EL (cell line): Measurements from ENCODE around the gene MAPK4.
A peak's percentile ranks its signal among the peaks of the same experiment; 100 is the strongest.
"Not testable (repeated sequence)": the region's sequence is repeated elsewhere in the genome, so short reads cannot be mapped to it uniquely, and the experiment has no call there.

Experiments used
- DNase-seq: peaks from one replicate; pipeline ENCODE4 v3.0.0-alpha.2; 2016

Gene MAPK4

GRCh38 chr18:50578030-50578429 is 18.1 kb downstream of the MAPK4 start:
- no peak for DNase-seq

DNA sequence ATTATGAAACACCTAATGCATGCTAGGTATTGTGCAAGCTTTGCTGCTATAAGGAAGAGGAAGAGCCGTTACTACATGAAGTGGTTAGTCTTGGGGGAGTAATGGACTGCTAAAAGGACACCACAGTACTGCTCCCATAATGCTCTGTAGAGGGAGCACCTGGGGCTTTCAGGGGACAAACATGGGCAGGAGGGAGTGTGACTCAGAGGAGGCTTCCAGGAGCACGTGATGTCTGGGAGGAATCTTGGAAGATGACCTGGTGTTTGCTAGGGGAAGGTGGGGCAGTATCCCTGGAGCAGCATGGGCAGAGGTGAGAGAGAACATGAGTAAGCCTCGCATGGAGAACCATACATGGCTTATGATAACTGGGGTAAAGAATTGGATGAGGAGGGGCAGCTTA is 18.8 kb downstream of the MAPK4 start:
- no peak for DNase-seq

- DNase-seq, result no peak
These were observed 19.3 kb downstream of the MAPK4 start for GRCh38 chr18:50579061-50579774.

DNA sequence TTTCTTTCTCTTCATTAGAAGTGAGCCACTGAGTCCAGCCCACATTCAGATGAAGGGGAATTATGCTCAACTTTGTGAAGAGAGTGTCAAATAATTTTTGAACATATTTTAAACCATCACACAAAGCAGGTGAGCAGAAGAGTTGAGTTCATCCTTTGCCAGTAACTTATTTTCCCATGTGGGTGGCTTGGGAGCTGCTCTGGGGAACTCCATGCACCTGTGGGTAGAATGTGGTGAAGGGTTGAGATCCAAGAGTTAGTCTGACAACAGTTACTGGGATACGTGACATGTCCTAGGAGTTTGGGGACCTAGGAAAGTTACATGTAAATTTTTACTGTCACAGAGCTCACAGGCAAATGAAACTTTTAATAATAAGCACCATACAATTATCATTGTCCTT is 21.6 kb downstream of the MAPK4 start:
- DNase-seq, result no peak

GRCh38 chr18:50582500-50582899 is 22.6 kb downstream of the MAPK4 start:
- no peak for DNase-seq

GRCh38 chr18:50586710-50587109 is 26.8 kb downstream of the MAPK4 start:
- no peak for DNase-seq

DNA sequence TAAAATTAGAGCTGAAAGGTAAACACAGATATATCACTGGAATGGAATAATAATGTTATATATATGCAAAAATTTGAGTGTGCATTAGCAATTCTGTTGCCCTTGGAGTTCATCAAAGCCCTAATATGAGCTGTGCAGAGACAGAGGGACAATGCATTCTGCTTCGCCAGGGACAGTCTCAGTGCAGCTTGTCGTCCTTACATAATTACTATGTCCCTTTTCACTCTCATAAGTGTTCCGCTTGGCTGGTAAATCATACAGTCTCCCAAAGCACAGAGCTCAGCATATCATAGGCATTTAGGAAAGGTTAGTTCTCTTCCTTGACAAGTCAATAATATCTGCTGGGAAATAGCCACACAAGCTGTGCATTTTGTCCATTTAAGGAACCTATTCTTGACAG is 30.7 kb downstream of the MAPK4 start:
- no peak for DNase-seq

GRCh38 chr18:50594012-50594411 is 34.1 kb downstream of the MAPK4 start:
- no peak for DNase-seq

DNA sequence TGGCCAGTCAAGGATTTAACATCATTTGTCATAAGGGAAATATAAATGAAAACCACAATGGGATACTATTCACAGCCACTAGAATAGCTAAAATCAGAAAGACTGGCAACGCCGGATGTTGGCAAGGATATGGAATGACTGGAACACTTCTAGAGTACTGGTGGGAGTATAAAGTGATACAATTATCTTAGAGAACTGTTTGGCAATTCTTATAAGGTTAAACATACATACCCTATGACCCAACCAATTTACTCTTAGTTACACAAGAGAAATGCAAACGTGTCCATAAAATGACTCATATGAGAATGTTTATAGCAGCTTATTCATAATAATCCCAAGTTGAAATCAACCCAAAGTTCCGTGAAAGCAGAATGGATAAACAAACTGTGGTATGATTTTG is 35.1 kb downstream of the MAPK4 start:
- DNase-seq, result no peak

DNA sequence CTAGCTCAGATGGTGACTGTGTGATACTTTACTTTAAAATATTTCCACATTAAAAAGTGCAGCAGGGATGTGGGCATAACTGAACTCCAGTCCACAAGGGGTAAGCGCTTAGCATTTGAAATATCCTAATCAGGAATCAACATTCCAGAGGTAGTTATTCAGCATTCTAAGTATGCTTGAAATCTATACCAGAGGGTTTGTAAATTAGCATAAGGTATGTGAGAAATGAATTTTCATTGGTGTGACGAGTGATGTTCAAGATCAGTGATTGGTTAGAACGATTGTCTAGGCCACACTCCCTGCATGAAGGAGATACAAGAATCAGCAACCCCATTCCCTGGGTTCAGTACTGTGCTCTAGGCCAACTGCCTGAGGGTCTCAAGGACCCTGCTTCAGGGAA is 42.6 kb downstream of the MAPK4 start:
- DNase-seq, result peak; percentile 22

GRCh38 chr18:50606609-50607008 is 46.7 kb downstream of the MAPK4 start:
- no peak for DNase-seq

DNA sequence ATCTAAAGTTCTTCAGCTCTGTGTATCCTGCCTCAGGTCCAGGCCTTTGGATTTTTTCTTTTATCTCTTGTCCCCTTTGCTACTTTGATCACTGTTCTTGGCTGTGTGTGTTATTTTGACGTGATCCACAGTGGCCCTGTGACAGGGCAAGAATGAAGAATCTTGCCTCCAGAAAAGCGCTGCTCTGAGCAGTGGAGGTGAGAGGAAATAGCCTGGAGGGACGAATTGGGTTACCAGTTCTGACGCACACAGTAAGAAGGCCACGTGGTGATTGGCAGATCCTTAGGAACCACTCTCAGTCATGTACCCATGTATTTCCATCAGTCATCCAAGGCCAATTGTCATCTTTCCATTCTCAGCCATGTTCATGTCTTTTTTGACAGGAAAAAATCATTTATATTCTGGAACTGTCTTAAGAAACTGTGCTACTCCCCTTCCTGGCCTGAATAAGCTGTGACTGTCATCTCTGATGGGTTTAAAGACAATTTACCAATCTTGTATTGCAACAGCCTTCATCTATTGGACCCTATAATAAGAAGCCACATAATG is 47.6 kb downstream of the MAPK4 start:
- no peak for DNase-seq

- DNase-seq, result not testable (repeated sequence)
These were observed 49.3 kb downstream of the MAPK4 start for GRCh38 chr18:50609171-50609570.

- no peak for DNase-seq
These were observed 50.5 kb downstream of the MAPK4 start for GRCh38 chr18:50610349-50610748.

GRCh38 chr18:50611529-50611941 is 51.6 kb downstream of the MAPK4 start:
- no peak for DNase-seq

DNA sequence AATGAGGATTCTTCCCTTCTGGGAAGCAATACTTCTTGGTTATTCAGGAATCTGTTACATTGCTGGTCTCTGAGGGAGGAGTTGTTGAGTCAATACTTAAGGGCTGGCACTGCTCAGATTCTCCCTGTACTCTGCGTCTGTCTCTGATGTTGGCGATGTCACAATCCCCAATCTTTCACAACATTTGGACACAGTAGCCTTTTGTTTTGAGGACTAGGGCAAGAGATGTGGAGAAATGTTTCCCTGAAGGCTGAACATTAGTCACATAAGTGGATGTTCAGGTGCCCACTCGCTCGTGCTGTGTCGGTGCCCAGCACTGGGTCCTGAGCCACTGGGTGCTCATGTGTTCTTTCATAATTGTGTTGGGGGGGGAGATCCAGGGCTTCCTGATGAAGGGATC is 55.0 kb downstream of the MAPK4 start:
- DNase-seq, result no peak

- DNase-seq, result no peak
These were observed 56.7 kb downstream of the MAPK4 start for GRCh38 chr18:50616484-50617048.

- no peak for DNase-seq
These were observed 60.0 kb downstream of the MAPK4 start for GRCh38 chr18:50619861-50620275.

GRCh38 chr18:50620319-50620718 is 60.4 kb downstream of the MAPK4 start:
- no peak for DNase-seq

- no peak for DNase-seq
These were observed 61.5 kb downstream of the MAPK4 start for GRCh38 chr18:50621366-50621765.

GRCh38 chr18:50622320-50622719 is 62.4 kb downstream of the MAPK4 start:
- DNase-seq, result no peak

- DNase-seq, result no peak
These were observed 63.0 kb downstream of the MAPK4 start for GRCh38 chr18:50622865-50623393.

DNA sequence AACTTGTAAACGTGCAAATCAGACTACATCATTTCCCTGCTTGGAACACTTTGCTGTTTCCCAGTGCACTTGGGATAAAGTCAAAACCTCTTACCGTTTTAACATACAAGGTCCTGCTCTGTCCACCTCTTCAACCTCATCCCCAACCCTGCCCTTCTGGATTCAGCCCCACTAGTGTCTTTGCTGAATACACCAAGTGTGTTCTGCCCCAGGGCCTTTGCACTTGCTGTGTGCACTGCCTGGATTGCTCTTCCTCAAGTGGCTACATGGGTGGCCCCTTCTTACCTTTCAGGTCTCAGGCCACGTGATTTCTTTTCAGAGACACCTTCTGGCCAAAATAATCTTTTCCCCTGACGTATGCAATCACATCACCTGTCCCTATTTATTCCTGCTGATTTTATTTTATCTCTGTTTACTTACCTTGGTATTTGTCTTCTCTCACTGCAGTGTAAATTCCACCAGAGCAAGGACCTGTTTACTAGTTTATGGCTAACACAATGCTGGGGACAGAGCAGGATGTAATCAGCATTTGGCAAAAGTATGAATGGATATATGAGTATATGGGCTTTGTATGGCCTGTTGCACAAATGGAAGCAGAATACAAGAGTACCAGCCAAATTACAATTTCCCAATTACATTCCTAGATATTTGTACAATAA is 63.9 kb downstream of the MAPK4 start:
- no peak for DNase-seq

- DNase-seq, result no peak
These were observed 65.1 kb downstream of the MAPK4 start for GRCh38 chr18:50624981-50625380.
